ENCODE data around the gene SH3GLB1.

DNA sequence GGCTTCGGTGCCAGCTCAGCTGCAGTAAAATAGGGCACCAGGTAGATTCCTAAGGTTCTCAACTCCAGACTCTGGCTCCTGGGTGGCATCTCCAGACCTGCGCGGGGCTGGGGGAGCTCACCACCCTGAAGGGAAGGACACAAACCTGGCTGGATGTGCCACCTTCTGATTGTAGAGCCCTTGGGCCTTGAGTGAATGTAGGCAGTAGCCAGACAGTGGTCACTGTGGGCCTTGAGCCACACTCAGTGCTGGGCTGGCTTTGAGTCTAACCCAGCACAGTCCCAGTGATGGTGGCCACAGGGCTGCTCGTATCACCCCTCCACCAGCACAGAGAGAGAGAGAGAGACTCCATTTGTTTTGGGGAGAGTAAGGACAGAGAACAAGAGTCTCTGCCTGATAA is 38.0 kb upstream of the SH3GLB1 start:
- TF ChIP-seq EZH2 (IDR thresholded peaks at IDR 0.05): no peak
- TF ChIP-seq, protein P1, sequence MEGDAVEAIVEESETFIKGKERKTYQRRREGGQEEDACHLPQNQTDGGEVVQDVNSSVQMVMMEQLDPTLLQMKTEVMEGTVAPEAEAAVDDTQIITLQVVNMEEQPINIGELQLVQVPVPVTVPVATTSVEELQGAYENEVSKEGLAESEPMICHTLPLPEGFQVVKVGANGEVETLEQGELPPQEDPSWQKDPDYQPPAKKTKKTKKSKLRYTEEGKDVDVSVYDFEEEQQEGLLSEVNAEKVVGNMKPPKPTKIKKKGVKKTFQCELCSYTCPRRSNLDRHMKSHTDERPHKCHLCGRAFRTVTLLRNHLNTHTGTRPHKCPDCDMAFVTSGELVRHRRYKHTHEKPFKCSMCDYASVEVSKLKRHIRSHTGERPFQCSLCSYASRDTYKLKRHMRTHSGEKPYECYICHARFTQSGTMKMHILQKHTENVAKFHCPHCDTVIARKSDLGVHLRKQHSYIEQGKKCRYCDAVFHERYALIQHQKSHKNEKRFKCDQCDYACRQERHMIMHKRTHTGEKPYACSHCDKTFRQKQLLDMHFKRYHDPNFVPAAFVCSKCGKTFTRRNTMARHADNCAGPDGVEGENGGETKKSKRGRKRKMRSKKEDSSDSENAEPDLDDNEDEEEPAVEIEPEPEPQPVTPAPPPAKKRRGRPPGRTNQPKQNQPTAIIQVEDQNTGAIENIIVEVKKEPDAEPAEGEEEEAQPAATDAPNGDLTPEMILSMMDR (IDR thresholded peaks at IDR 0.05 in 2 of 3, conservative IDR thresholded peaks at IDR 0.05 in 1 of 3; ENCODE audit: borderline replicate concordance in 1 of 3, insufficient read depth in 1 of 3, low read depth in 2 of 3, low read length in 2 of 3): no peak
- TF ChIP-seq, protein P2, sequence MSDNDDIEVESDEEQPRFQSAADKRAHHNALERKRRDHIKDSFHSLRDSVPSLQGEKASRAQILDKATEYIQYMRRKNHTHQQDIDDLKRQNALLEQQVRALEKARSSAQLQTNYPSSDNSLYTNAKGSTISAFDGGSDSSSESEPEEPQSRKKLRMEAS (IDR thresholded peaks at IDR 0.05): no peak
- no peak for TF ChIP-seq YY1 (IDR thresholded peaks at IDR 0.05; ENCODE audit: extremely low read depth, insufficient replicate concordance, low read depth, low read length)
- no peak for TF ChIP-seq POLR2AphosphoS5 (IDR thresholded peaks at IDR 0.05; ENCODE audit: low read depth, low read length)
- TF ChIP-seq, protein P3, sequence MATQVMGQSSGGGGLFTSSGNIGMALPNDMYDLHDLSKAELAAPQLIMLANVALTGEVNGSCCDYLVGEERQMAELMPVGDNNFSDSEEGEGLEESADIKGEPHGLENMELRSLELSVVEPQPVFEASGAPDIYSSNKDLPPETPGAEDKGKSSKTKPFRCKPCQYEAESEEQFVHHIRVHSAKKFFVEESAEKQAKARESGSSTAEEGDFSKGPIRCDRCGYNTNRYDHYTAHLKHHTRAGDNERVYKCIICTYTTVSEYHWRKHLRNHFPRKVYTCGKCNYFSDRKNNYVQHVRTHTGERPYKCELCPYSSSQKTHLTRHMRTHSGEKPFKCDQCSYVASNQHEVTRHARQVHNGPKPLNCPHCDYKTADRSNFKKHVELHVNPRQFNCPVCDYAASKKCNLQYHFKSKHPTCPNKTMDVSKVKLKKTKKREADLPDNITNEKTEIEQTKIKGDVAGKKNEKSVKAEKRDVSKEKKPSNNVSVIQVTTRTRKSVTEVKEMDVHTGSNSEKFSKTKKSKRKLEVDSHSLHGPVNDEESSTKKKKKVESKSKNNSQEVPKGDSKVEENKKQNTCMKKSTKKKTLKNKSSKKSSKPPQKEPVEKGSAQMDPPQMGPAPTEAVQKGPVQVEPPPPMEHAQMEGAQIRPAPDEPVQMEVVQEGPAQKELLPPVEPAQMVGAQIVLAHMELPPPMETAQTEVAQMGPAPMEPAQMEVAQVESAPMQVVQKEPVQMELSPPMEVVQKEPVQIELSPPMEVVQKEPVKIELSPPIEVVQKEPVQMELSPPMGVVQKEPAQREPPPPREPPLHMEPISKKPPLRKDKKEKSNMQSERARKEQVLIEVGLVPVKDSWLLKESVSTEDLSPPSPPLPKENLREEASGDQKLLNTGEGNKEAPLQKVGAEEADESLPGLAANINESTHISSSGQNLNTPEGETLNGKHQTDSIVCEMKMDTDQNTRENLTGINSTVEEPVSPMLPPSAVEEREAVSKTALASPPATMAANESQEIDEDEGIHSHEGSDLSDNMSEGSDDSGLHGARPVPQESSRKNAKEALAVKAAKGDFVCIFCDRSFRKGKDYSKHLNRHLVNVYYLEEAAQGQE (IDR thresholded peaks at IDR 0.05; ENCODE audit: low read depth): no peak
- no peak for TF ChIP-seq CBX3 (IDR thresholded peaks at IDR 0.05; ENCODE audit: low read depth)
- TF ChIP-seq POLR2A (IDR thresholded peaks at IDR 0.05; ENCODE audit: borderline replicate concordance, extremely low read depth, insufficient read depth, insufficient read length): no peak
- TF ChIP-seq EZH2phosphoT487 (IDR thresholded peaks at IDR 0.05; ENCODE audit: borderline replicate concordance): no peak
- TF ChIP-seq ELF1 (IDR thresholded peaks at IDR 0.05; ENCODE audit: borderline replicate concordance, low read depth): no peak
- TF ChIP-seq EGR1 (IDR thresholded peaks at IDR 0.05; ENCODE audit: low read depth): no peak
- no peak for TF ChIP-seq TCF7L2 (IDR thresholded peaks at IDR 0.05; ENCODE audit: borderline replicate concordance, extremely low read depth, insufficient read depth, insufficient read length)
